Measurements from ENCODE around the gene ABCB11.

GRCh38 chr2:168892327-168892726 lies 138.8 kb downstream of the ABCB11 start:
- no peak for TF ChIP-seq POLR2A (IDR thresholded peaks at IDR 0.05; ENCODE audit: low read depth, low read length)
- TF ChIP-seq RAD21 (IDR thresholded peaks at IDR 0.05; ENCODE audit: low read length): no peak
- TF ChIP-seq, protein P1, sequence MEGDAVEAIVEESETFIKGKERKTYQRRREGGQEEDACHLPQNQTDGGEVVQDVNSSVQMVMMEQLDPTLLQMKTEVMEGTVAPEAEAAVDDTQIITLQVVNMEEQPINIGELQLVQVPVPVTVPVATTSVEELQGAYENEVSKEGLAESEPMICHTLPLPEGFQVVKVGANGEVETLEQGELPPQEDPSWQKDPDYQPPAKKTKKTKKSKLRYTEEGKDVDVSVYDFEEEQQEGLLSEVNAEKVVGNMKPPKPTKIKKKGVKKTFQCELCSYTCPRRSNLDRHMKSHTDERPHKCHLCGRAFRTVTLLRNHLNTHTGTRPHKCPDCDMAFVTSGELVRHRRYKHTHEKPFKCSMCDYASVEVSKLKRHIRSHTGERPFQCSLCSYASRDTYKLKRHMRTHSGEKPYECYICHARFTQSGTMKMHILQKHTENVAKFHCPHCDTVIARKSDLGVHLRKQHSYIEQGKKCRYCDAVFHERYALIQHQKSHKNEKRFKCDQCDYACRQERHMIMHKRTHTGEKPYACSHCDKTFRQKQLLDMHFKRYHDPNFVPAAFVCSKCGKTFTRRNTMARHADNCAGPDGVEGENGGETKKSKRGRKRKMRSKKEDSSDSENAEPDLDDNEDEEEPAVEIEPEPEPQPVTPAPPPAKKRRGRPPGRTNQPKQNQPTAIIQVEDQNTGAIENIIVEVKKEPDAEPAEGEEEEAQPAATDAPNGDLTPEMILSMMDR (conservative IDR thresholded peaks at IDR 0.05; ENCODE audit: low read depth, low read length): no peak
- TF ChIP-seq FOS (IDR thresholded peaks at IDR 0.05; ENCODE audit: low read depth, low read length): no peak
- TF ChIP-seq MAFK (IDR thresholded peaks at IDR 0.05; ENCODE audit: low read depth, low read length): peak; percentile 57
- no peak for TF ChIP-seq CHD1 (IDR thresholded peaks at IDR 0.05; ENCODE audit: low read depth, low read length)
- TF ChIP-seq CEBPB (IDR thresholded peaks at IDR 0.05; ENCODE audit: low read depth, low read length): no peak
- TF ChIP-seq SMC3 (IDR thresholded peaks at IDR 0.05; ENCODE audit: low read depth, low read length): no peak
- no peak for TF ChIP-seq RCOR1 (IDR thresholded peaks at IDR 0.05; ENCODE audit: insufficient replicate concordance, low read length)

Measured in IMR-90 (cell line).